Pons (tissue), 1 donor: Measurements from ENCODE around the gene UNC13A.
A peak's percentile ranks its signal among the peaks of the same experiment; 100 is the strongest.

ENCODE experiments used
- DNase-seq: peaks from one replicate; pipeline ENCODE4 v3.0.0-alpha.2; 2016; ENCODE audit warnings: low spot score

UNC13A gene

GRCh38 chr19:17626456-17627015 is 61.6 kb downstream of the UNC13A start:
- DNase-seq = no peak

DNA sequence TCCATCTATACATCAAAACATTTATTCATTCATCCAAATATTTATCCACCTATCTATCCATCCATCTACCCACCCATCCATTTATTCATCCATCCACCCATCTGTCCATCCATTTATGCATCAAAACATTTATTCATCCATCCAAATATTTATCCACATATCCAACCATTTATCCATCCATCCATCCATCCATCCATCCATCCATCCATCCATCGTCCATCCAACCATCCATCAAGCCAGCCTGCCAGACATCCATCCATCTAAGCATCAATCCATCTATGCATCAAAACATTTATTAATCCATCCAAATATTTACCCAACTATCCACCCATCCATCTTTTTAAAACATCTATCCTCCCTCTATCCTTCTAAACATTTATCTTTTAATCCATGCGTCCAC is 62.2 kb downstream of the UNC13A start:
- no peak for DNase-seq

DNA sequence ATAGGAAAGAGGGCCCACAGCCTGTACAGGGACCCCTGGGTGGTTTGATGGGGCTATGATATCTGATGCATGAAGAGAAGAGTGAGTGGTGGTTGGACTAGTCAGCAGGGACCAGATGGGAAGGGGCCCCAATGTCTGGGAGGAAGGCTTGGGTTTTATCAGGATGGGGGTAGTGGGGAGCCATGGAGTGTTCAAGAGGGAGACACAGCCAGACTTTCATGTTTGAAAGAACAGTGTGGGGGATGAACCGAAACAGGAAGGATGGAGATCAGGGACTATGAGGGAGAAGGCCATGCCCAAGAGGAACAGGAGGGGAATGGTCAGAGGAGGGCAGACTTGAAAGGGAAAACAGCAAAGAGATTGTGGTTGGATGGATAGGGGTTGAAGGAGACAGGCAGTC is 63.1 kb downstream of the UNC13A start:
- no peak for DNase-seq

GRCh38 chr19:17624314-17624991 is 63.7 kb downstream of the UNC13A start:
- DNase-seq = no peak

- no peak for DNase-seq
Observed at GRCh38 chr19:17623224-17623935, 64.8 kb downstream of the UNC13A start.

GRCh38 chr19:17620696-17621095 is 67.5 kb downstream of the UNC13A start:
- no peak for DNase-seq

DNA sequence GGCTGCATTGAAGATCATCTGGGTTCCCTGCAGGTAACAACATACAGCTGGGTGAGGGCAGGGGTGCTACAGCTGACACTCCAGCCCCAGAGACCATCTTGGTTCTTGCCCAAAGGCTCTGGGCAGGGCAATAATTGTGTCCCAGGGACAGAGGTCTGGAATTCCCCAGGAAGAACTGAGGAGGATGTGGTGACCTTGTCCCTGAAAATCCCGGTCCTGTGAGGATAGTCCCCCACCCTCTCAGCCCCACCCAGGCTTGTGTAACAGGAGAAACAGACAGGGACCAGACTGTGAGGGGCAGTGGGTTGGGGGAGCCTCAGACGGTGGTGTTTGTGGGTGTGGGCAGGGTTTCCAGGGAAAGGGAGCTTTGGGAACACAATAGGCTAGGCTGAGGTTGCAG is 69.2 kb downstream of the UNC13A start:
- DNase-seq = no peak

DNA sequence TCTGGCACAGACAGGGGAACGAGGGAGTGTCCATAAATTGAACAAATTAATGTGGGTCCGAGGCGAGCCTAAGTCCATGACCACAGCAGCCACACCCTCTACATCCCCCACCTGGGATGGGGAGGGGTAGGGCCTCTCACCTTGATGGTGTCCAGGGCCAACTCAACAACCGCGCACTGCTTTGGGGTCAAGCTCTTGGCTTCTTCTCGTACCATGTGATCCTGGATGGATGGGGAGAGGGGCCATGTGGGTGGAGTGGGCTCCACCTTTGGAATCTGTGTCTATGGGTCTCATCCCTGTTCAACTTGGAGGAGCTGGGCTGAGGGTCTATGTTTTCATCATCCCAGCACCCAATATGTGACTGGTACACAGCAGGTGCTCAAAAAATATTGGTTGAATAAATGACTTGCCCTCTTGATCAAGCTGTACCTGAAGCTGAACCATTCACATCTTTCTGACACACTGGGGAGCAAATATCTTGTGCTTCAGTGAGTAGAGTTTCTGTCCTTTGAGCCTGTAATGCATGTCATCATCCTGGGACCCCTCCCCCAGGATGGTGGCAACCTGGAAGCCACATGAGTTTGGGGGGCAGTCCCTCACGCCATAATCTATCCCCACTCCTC is 69.8 kb downstream of the UNC13A start:
- no peak for DNase-seq

DNA sequence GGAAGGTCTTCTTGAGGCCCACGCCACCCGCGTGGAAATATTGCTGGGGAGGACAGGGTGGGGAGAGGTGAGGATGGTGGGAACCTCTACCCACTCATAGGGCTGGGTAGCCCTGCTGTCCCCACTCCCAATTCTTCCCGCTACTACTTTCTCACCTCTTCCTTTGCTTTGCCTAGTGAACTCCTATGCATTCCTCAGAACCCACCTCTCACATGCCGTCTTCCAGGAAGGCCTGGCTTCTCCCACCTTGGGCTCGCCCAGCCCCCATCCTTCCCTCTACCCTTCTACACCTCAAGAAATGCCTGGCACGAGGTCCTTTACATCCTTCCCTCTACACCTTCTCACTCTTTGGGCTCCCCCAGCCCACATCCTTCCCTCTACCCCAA is 70.4 kb downstream of the UNC13A start:
- no peak for DNase-seq

DNA sequence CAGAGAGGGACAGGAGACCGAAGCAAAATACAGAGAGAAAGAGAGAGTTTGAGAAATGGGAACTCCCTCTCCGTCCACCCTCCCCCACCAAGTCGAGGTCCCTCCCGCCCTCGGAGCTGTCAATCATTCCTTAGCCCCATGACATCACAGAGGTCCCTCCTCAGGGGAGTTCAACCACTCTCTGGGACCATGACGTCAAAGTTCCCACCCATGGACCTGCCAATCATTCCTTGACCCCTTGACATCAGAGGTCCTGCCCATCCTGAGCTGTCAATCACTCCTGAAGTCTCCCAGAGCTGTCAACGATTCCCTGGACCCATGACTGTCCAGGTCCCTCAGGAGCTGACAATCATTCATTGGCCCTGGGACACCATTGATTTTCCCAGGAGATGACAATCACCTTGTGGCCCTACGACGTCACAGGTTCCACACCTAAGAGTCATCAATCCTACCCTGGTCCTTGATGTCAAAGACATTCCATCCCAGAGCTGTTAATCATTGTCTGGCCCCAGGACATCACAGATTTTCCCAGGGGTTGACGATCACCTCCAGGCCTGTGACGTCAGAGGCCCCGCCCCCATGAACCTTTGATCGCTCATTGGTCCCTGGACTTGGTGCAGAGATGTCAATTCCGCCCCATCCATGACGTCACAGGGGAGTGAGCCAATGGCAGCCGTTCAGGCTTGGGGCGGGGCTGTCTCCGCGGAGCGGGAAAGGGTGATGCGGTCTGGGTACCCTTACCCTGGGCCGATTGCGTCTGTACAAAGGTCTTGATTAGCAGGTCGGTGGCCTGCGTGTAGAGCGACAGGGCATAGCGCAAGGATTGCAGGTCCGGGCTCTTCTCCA is 71.0 kb downstream of the UNC13A start:
- no peak for DNase-seq

DNA sequence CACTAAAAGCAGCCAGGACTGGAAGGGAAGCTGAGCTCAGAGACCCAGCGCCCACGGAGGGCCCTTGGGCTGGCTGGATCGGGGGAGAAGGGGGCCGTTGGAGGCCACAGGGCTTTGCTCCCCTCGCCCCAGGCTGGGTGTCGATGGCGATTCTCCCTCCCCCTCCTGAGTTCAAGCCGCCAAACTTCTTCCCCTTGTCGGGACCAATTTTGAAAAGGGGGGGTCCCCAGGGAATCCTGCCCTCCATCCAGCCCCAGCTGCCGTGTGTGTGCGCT is 71.5 kb downstream of the UNC13A start:
- DNase-seq = no peak

- DNase-seq = no peak
Observed at GRCh38 chr19:17615889-17616685, 72.1 kb downstream of the UNC13A start.

DNA sequence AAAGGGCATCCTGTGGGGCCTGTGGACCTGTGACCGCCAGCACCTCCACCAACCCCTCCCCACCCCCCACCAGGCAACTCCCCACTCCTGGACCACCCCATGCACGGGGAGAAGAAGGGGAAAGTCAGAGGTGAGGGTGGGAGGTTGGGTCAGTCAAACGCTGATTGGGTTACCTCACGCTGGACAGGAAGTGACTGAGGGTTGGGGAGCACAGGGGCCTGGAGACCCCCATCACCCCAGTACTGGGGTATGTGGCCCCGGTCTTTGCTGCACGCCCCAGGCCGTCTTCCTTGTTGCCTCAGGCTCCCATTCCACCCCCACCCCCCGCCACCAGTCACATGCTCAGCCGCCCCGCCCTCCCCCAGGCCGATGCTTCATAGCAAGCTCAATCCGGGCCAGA is 73.7 kb downstream of the UNC13A start:
- no peak for DNase-seq

DNA sequence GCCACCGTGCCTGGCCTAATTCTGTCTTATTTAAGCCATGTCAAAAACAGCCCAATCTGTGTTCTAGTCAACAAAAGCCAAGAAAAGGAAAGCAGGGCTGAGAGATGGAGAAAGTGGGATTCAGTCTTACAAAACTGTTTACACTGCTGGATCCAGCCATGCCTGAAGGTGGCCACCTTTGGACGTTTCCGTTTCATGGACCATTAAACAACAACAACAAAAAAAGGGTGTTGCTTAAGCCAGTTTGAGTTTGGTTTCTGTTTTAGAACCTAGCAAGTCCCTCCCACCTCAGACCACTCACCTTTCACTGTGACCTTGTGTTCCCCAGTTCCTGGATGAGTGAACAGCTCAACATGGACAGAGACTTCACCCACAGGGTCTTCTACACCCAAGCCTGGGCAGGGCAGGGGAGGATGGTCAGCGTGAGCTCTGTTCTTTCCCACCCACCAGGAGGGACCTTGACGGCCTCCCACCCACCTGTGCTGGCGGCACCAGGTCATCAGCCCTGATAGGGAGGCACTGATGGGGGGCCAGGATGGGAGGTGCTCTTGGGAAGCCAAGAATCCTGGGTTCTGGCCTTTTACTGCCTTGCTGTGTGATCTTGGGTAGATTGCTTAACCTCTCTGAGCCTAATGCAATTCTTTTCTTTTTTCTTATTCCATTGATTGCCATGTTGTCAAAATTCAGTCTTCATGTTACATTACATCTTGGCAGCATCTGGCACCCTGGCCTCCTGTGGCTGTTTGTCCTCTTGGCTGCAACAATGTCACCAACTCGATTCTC is 76.5 kb downstream of the UNC13A start:
- DNase-seq = no peak

GRCh38 chr19:17610384-17610783 is 77.8 kb downstream of the UNC13A start:
- peak; percentile 12 for DNase-seq

GRCh38 chr19:17607936-17608335 is 80.2 kb downstream of the UNC13A start:
- DNase-seq = no peak

DNA sequence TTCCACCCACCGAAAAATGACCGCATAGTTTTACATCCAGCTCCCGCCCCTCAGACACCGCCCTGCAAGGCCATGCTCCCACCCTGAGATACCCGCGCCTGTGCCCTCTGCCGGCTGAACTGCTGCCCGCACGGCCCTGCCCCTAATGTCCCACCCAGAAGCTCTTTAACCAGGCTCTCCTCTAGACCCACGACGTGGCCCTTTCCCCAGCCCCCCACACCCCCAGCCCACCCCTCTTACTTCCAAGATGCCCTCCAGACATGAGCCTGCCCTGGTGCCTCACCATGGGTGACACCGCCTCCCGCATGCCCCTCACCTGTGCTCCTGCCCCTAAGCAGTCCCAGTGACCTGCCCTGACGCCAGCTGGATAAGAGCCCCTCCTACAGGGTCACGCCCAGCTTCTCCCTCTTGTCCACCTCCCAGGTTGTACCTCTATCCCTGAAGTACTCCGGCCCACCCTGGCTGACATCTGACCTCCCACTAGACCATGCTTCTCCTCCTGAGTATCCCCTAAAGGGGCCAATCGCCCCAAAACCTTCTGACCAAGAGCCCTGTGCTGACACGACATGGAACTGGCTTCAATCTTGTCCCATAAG is 81.5 kb downstream of the UNC13A start:
- DNase-seq = no peak

DNA sequence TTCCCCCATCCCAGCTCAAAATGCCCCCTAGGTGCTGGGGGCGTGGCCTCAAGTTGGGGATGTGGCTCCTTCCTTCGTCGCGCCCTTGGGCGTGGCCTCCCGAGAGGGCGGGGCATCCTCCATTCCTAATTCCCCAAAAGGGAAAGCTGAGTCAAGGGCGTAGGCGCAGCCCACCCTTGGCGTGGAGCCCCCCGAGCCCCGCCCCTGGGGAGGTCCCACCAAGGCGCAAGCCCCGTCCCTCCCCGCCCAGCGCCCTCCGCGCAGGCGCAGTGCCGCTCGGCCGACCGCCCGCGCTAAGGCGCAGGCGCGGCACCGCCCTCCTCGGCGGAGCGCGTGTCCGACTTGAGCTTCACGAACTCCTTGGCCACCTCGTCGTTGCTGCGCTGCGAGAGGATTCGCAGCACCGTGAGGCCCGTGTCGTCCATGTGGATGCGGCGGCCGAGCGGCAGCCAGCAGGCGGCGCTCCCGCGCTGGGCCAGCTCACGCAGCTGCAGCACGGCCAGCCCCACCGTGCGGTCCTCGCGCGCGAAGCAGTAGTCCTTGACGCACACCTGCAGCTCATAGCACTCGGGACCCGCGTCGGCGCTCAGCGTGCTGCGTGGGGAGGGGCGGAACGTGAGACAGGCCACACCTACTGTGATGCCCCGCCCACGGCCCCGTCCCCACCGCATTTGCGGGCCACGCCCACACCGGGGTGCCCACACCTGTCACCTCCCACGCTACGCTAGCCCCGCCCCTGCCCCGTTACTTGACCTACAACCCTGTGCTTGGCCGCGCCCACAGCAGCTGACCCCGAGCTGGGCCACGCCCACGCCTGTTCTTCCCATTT is 82.2 kb downstream of the UNC13A start:
- DNase-seq = peak; percentile 44

DNA sequence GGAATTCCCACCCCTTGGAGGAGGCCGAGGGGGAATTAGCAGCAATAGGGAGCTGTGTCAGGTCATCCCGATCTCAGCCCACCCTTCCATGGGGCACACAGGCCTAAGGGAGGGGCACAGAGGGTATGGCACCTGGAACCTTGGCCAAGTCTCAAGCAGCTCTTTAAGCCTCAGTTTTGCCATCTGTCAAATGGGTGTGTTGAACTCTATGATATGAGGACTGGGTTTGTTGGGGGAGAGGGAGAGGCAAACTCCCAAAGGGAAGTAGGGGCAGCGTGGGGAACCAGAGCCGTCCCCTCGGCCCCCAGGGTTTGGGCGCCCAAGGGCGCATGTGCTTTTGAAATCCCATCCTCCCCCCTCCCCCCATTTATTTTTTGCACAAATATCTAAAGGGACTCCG is 83.0 kb downstream of the UNC13A start:
- DNase-seq = no peak
